Left renal pelvis (tissue), 4 donors: Measurements from ENCODE around the gene VOPP1. TPM values are rescaled to one million over a fixed set of nuclear protein-coding genes. Genes with fewer than 3 reads are reported as not detected.

Experiments
- polyA plus RNA-seq, 4 donors: library from polyadenylated mRNA; unstranded; fragments of 120-200 nt; gene quantifications; one replicate each; pipeline ENCODE4 v1.2.1, GENCODE V29; 2013; ENCODE audit not compliant: insufficient read length in 4 of 4

The VOPP1 gene
- polyA plus RNA-seq, 4 donors = 41.4 to 61.0 (median 59.6) TPM

Other genes starting within 250 kb of the VOPP1 start
- 10 to 100 TPM; 26.1 to 29.7 (median 28.2) TPM for gene LANCL2, start 207.2 kb downstream of the VOPP1 start, polyA plus RNA-seq